ENCODE results near the gene PTPRG. TPM values are rescaled to one million over a fixed set of nuclear protein-coding genes. Genes with fewer than 3 reads are reported as not detected.
A peak's percentile ranks its signal among the peaks of the same experiment; 100 is the strongest.

The PTPRG gene
- total RNA-seq, 1 donor: 148 TPM

- Histone ChIP-seq H3K9me3 (ENCODE audit: low read depth, low read length) (no peaks in the 10 kb centered on the region), H4K20me1 (ENCODE audit: insufficient read depth, low read length) (no peaks in the 10 kb centered on the region), H3K79me2 (ENCODE audit: insufficient read depth, low read length) (no peaks in the 10 kb centered on the region), H3K27me3 (ENCODE audit: insufficient read depth, low read length) (no peaks in the 10 kb centered on the region), H3K4me2 (ENCODE audit: insufficient read depth, low read length) (peak overlapping the region; percentile 10), H2AFZ (ENCODE audit: low read length) (no peak overlapping the region), H3K36me3 (ENCODE audit: insufficient read depth, low read length) (no peaks in the 10 kb centered on the region), H3K4me3 (ENCODE audit: insufficient read depth, low read length) (no peak overlapping the region), H3K4me1 (ENCODE audit: insufficient read depth, low read length) (peaks cover 11% of the 10 kb centered on the region), H3K27ac (ENCODE audit: low read depth, low read length) (no peak overlapping the region)
- no peak for TF ChIP-seq CTCF (IDR thresholded peaks at IDR 0.05; ENCODE audit: extremely low read depth, low read depth, low read length)
- DNase-seq (ENCODE audit: insufficient read length, low spot score, missing footprints): no peak
These were observed 687.5 kb downstream of the PTPRG start for GRCh38 chr3:62248734-62249483.

- Histone ChIP-seq H3K36me3 (ENCODE audit: insufficient read depth, low read length) (no peaks in the 10 kb centered on the region), H3K27me3 (ENCODE audit: insufficient read depth, low read length) (no peaks in the 10 kb centered on the region), H3K4me1 (ENCODE audit: insufficient read depth, low read length) (peaks cover 11% of the 10 kb centered on the region), H2AFZ (ENCODE audit: low read length) (no peak overlapping the region), H3K4me2 (ENCODE audit: insufficient read depth, low read length) (peak overlapping the region; percentile 10), H3K9me3 (ENCODE audit: low read depth, low read length) (no peaks in the 10 kb centered on the region), H3K4me3 (ENCODE audit: insufficient read depth, low read length) (no peak overlapping the region), H4K20me1 (ENCODE audit: insufficient read depth, low read length) (no peaks in the 10 kb centered on the region), H3K79me2 (ENCODE audit: insufficient read depth, low read length) (no peaks in the 10 kb centered on the region), H3K27ac (ENCODE audit: low read depth, low read length) (no peak overlapping the region)
- TF ChIP-seq CTCF (IDR thresholded peaks at IDR 0.05; ENCODE audit: extremely low read depth, low read depth, low read length): no peak
- no peak for DNase-seq (ENCODE audit: insufficient read length, low spot score, missing footprints)
These were observed 688.1 kb downstream of the PTPRG start for GRCh38 chr3:62249484-62249776.

- no peak for TF ChIP-seq CTCF (IDR thresholded peaks at IDR 0.05; ENCODE audit: extremely low read depth, low read depth, low read length)
- H3K27ac ChIP-seq (ENCODE audit: low read depth, low read length): no peak overlapping the region
- no peak for DNase-seq (ENCODE audit: insufficient read length, low spot score, missing footprints)
- H3K4me2 ChIP-seq (ENCODE audit: insufficient read depth, low read length): no peak overlapping the region
- H3K9me3 ChIP-seq (ENCODE audit: low read depth, low read length): no peaks in the 10 kb centered on the region
- H3K4me3 ChIP-seq (ENCODE audit: insufficient read depth, low read length): no peak overlapping the region
- H4K20me1 ChIP-seq (ENCODE audit: insufficient read depth, low read length): no peaks in the 10 kb centered on the region
- H3K27me3 ChIP-seq (ENCODE audit: insufficient read depth, low read length): no peaks in the 10 kb centered on the region
- H2AFZ ChIP-seq (ENCODE audit: low read length): no peak overlapping the region
- H3K79me2 ChIP-seq (ENCODE audit: insufficient read depth, low read length): no peaks in the 10 kb centered on the region
- no peaks in the 10 kb centered on the region for H3K36me3 ChIP-seq (ENCODE audit: insufficient read depth, low read length)
- H3K4me1 ChIP-seq (ENCODE audit: insufficient read depth, low read length): peaks cover 11% of the 10 kb centered on the region
These were observed 688.6 kb downstream of the PTPRG start for GRCh38 chr3:62249855-62250543.

- no peaks in the 10 kb centered on the region for H3K27me3 ChIP-seq (ENCODE audit: insufficient read depth, low read length)
- H2AFZ ChIP-seq (ENCODE audit: low read length): no peak overlapping the region
- H3K4me2 ChIP-seq (ENCODE audit: insufficient read depth, low read length): no peak overlapping the region
- H3K9me3 ChIP-seq (ENCODE audit: low read depth, low read length): no peaks in the 10 kb centered on the region
- H3K27ac ChIP-seq (ENCODE audit: low read depth, low read length): no peak overlapping the region
- peak; percentile 57 for DNase-seq (ENCODE audit: insufficient read length, low spot score, missing footprints)
- no peak overlapping the region for H3K4me3 ChIP-seq (ENCODE audit: insufficient read depth, low read length)
- peaks cover 11% of the 10 kb centered on the region for H3K4me1 ChIP-seq (ENCODE audit: insufficient read depth, low read length)
- no peaks in the 10 kb centered on the region for H3K79me2 ChIP-seq (ENCODE audit: insufficient read depth, low read length)
- no peak for TF ChIP-seq CTCF (IDR thresholded peaks at IDR 0.05; ENCODE audit: extremely low read depth, low read depth, low read length)
- H4K20me1 ChIP-seq (ENCODE audit: insufficient read depth, low read length): no peaks in the 10 kb centered on the region
- H3K36me3 ChIP-seq (ENCODE audit: insufficient read depth, low read length): no peaks in the 10 kb centered on the region
These were observed 691.2 kb downstream of the PTPRG start for GRCh38 chr3:62252438-62253157.

Measured in osteoblast (primary cell).